H1 (cell line): ENCODE data around the gene FGFR2. TPM values are rescaled to one million over a fixed set of nuclear protein-coding genes. Genes with fewer than 3 reads are reported as not detected.

ENCODE experiments used
- CTCF ChIP-seq, 3 experiments: IDR thresholded peaks; 1 replicate in 2 of 3; 2 replicates in 1 of 3; pipeline versions ENCODE4 v1.5.1 to v1.6.1; 2011; ENCODE audit warnings: low read length in 3 of 3, mild to moderate bottlenecking in 3 of 3, inconsistent platforms in 2 of 3, low read depth in 1 of 3, moderate library complexity in 1 of 3; ENCODE audit not compliant: insufficient read depth in 1 of 3; ENCODE audit errors: control extremely low read depth in 1 of 3
- JUND ChIP-seq: IDR thresholded peaks from 2 replicates; pipeline ENCODE4 v1.6.1; 2011; ENCODE audit warnings: mild to moderate bottlenecking, improper control_type of control experiment, low read length
- RAD21 ChIP-seq, 2 experiments: IDR thresholded peaks in 1 of 2; conservative IDR thresholded peaks in 1 of 2; 2 replicates each; pipeline ENCODE4 v1.6.1; 2011; ENCODE audit warnings: low read depth in 2 of 2, low read length in 2 of 2, improper control_type of control experiment in 1 of 2, inconsistent platforms in 1 of 2, mild to moderate bottlenecking in 1 of 2, moderate library complexity in 1 of 2
- polyA plus RNA-seq, 7 experiments: library from polyadenylated mRNA; depleted of rRNA in 3 of 7; stranded (reverse) in 5 of 7; unstranded in 2 of 7; fragments of >200 nt in 5 of 7; fragments of 200-250 nt in 2 of 7; gene quantifications; 1 replicate in 5 of 7; 2 replicates in 1 of 7; 4 replicates in 1 of 7; pipeline versions ENCODE4 v1.2.1 to v1.2.3, GENCODE V29; 2011 to 2013; ENCODE audit warnings: missing spikeins in 2 of 7, mixed read lengths in 2 of 7
- total RNA-seq: library from RNA; stranded (reverse); fragmentation: NEBNext Ultra II Directional; extraction: Animal tissue kit (Norgen Biotek cat#: 25700); gene quantifications from 2 replicates; pipeline ENCODE4 v1.2.1, GENCODE V29; 2021

Gene FGFR2
- total and polyA plus RNA-seq, 2 of the 8 experiments (the other 6 are each of a cell fraction or from before 2014, with no cell fraction given): 50.2 to 81.2 TPM

DNA sequence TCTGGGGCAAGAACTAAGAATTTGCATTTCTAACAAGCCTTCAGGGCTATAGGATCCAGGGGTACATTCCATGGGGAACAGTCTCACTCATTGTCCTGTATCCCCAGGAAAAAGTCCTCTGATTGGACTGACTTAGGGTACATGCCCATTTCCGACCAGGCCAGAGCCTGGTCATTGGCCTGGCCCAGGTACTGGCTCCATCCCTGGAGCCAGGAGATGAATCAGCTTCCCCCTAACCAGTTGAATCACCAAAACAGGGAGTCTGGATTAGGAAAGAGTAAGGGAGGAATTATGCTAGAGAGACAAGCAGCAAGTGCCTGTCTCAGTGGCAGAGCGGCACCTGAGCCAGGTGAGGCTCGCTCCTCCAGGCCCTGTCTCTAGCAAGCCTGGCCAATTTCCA lies 137.5 kb downstream of the FGFR2 start (continued):
- TF ChIP-seq CTCF (IDR thresholded peaks at IDR 0.05; ENCODE audit: control extremely low read depth in 1 of 3, insufficient read depth in 1 of 3, low read depth in 1 of 3, low read length in 3 of 3) (no peak), RAD21 (IDR thresholded peaks at IDR 0.05 in 1 of 2, conservative IDR thresholded peaks at IDR 0.05 in 1 of 2; ENCODE audit: low read depth in 2 of 2, low read length in 2 of 2) (no peak), JUND (no peak)
